Muscle layer of duodenum (tissue), 2 donors: Measurements from ENCODE around the gene MLNR.

Source experiments
- H3K27ac ChIP-seq: one replicate; pipeline ENCODE4 v1.7.0; 2013; ENCODE audit warnings: mild to moderate bottlenecking, low read length
- H3K27me3 ChIP-seq: one replicate; pipeline ENCODE4 v1.7.0; 2013; ENCODE audit warnings: low read depth, mild to moderate bottlenecking, control low read depth, low read length
- H3K36me3 ChIP-seq, 2 donors: one replicate each; pipeline ENCODE4 v1.7.0; 2013; ENCODE audit warnings: low read length in 2 of 2, control low read depth in 1 of 2, mild to moderate bottlenecking in 1 of 2; ENCODE audit not compliant: insufficient read depth in 2 of 2, control insufficient read depth in 1 of 2
- H3K4me1 ChIP-seq, 2 donors: one replicate each; pipeline ENCODE4 v1.7.0; 2013; ENCODE audit warnings: low read length in 2 of 2, mild to moderate bottlenecking in 2 of 2, control low read depth in 1 of 2, moderate library complexity in 1 of 2; ENCODE audit not compliant: insufficient read depth in 2 of 2, control insufficient read depth in 1 of 2
- H3K4me3 ChIP-seq, 2 donors: one replicate each; pipeline ENCODE4 v1.7.0; 2013; ENCODE audit warnings: low read length in 2 of 2, low read depth in 1 of 2, mild to moderate bottlenecking in 1 of 2
- H3K9me3 ChIP-seq, 2 donors: one replicate each; pipeline ENCODE4 v1.7.0; 2013; ENCODE audit warnings: low read length in 2 of 2, control low read depth in 1 of 2, mild to moderate bottlenecking in 1 of 2; ENCODE audit not compliant: control insufficient read depth in 1 of 2
- donor health status: healthy.

MLNR gene, protein sequence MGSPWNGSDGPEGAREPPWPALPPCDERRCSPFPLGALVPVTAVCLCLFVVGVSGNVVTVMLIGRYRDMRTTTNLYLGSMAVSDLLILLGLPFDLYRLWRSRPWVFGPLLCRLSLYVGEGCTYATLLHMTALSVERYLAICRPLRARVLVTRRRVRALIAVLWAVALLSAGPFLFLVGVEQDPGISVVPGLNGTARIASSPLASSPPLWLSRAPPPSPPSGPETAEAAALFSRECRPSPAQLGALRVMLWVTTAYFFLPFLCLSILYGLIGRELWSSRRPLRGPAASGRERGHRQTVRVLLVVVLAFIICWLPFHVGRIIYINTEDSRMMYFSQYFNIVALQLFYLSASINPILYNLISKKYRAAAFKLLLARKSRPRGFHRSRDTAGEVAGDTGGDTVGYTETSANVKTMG

DNA sequence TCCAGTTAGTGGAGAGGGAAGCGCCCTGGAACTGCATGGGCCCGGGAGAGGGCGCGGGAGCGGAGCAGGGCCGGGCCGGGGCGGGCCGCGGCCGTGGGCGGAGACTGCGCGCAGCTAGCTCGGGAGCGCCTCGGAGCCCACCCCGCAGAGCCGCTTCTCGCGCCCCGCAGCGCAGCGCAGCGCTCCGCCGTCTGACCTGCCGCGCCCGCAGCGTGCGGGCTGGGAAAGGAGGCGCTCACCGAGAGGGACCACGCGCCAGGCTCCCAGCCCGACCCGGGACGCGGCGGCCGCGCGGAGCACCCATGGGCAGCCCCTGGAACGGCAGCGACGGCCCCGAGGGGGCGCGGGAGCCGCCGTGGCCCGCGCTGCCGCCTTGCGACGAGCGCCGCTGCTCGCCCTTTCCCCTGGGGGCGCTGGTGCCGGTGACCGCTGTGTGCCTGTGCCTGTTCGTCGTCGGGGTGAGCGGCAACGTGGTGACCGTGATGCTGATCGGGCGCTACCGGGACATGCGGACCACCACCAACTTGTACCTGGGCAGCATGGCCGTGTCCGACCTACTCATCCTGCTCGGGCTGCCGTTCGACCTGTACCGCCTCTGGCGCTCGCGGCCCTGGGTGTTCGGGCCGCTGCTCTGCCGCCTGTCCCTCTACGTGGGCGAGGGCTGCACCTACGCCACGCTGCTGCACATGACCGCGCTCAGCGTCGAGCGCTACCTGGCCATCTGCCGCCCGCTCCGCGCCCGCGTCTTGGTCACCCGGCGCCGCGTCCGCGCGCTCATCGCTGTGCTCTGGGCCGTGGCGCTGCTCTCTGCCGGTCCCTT, at the start of gene MLNR:
Gene MLNR (plus strand): TSS at position 303 of the 820 bp plus-strand sequence. CDS start 0 bp downstream, at position 303.
- Histone ChIP-seq H3K27me3 (peaks cover 40% of the 10 kb centered on the region), H3K27ac (no peak within 1 kb of the TSS), H3K36me3 (no peaks in the 10 kb centered on the region), H3K9me3 (no peaks in the 10 kb centered on the region), H3K4me3 (peak within 1 kb of the TSS; percentile 35 to 52), H3K4me1 (peaks cover 0 to 15% of the 10 kb centered on the region in 2 donors)

DNA sequence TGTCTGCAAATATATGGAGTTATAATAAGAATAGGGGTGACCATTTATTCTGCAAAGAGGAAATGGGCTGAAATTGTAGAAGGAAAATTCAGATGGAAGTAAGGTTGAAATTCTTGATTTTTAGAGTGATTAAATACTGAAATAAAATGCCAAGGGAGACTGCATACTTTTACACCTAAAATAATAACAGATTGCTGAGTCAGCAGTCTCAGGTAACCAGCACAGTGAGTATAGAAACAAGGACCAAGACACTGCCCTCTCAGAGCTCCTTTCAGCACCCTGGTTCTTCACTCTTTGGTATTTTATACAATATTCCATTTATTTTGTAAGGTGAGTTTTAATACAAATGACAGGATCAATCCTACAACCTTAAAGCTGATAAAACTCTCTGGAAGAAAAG, 48.8 kb upstream of the MLNR start:
- Histone ChIP-seq H3K4me1 (no peaks in the 10 kb centered on the region), H3K9me3 (no peaks in the 10 kb centered on the region), H3K27me3 (no peaks in the 10 kb centered on the region), H3K36me3 (peaks cover 30 to 31% of the 10 kb centered on the region in 2 donors), H3K4me3 (no peak overlapping the region), H3K27ac (no peak overlapping the region)

DNA sequence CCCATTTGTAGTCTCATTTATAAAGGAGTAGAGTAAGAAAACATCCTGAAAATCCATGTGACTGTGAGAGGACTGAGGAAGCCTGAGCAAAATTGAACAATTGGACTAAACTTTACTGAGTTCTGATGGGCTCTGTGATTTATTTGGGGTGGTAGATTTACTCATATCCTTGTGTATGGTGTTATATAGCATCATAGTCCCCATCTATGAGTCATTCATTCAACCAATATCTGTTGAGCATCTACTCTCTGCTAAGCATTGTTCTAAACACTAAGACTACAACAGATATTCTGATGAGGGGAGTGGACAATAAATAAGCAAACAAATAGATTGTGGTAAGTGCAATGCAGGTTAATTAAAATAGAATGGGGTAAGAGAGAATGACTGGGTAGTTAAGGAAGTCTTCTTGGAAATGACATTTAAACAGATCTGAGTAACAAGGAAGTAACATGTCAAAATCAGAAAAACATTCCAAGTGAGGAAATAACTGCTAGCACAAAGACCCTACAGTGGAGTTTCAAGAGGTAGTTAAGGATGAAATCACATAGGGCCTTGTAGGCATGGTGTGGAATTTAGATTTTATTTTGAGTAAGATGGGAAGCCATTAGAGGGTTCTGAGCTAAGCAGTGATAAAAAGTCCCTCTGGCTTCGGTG, 36.3 kb upstream of the MLNR start:
- H3K27me3 ChIP-seq: no peaks in the 10 kb centered on the region
- no peaks in the 10 kb centered on the region for H3K9me3 ChIP-seq
- H3K4me1 ChIP-seq: peaks cover 0 to 7% of the 10 kb centered on the region in 2 donors
- peaks cover 42 to 44% of the 10 kb centered on the region in 2 donors for H3K36me3 ChIP-seq
- H3K27ac ChIP-seq: no peak overlapping the region
- no peak overlapping the region for H3K4me3 ChIP-seq

DNA sequence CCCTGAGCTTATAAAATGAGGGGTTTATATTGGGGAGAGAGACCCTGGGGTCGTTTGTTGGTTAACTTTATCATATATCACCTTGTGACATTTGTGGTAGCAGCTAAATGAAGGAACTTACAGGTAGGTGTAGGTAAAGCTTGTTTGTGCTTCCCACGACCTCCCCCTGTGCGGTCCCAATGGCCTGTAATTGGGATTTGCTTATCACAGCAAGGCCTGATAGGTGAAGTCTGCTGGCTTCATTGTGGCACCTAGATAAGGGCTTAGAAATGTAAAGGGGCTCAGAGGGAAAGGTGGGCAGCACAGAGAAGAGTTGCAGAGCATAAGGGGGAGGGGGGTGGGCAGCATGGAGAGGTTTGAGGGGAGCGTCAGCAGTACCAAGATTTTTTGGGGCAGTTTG, 35.5 kb upstream of the MLNR start:
- no peaks in the 10 kb centered on the region for H3K9me3 ChIP-seq
- peaks cover 43 to 48% of the 10 kb centered on the region in 2 donors for H3K36me3 ChIP-seq
- no peak overlapping the region for H3K27ac ChIP-seq
- no peak overlapping the region for H3K4me3 ChIP-seq
- H3K27me3 ChIP-seq: no peaks in the 10 kb centered on the region
- peaks cover 0 to 7% of the 10 kb centered on the region in 2 donors for H3K4me1 ChIP-seq

DNA sequence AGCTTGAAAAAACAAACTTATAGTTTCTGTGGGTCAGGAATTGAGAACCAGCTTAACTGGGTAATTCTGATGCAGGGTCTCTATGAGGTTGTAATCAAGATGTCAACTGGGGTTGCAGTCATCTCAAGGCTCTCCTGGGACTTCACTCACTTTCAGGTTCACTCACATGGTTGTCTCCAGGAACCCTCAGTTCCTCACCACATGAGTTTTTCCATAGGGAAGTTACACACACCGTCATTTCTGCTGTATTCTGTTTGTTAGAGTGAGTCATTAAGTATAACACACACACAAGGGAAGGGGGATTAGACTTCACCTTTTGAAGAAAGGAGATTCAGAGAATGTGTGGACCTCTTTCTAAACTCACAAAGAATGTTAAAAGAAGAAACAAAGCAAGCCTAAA, 34.9 kb upstream of the MLNR start:
- Histone ChIP-seq H3K27me3 (no peaks in the 10 kb centered on the region), H3K4me3 (no peak overlapping the region), H3K9me3 (no peaks in the 10 kb centered on the region), H3K36me3 (peaks cover 44 to 55% of the 10 kb centered on the region in 2 donors), H3K27ac (no peak overlapping the region), H3K4me1 (peaks cover 0 to 7% of the 10 kb centered on the region in 2 donors)

DNA sequence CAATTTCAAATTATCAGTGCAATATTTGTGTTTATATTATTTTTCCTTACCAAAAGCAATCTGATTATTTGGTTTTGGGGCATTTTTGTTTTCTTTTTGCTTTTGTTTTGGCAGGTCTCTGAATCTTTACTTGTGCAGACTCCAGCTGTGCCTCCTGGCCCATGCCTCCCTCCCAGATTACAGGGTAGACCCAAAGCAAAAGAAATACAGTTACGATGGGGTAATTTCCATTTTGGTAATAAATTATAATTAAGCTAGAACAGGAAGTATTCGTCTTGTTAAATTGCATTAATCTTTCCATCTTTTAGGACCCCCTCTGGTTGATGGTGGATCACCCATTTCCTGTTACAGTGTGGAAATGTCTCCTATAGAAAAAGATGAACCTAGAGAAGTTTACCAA, 29.2 kb upstream of the MLNR start:
- H3K27ac ChIP-seq: no peak overlapping the region
- H3K9me3 ChIP-seq: no peaks in the 10 kb centered on the region
- no peak overlapping the region for H3K4me3 ChIP-seq
- H3K4me1 ChIP-seq: no peaks in the 10 kb centered on the region
- H3K36me3 ChIP-seq: peaks cover 47 to 66% of the 10 kb centered on the region in 2 donors
- H3K27me3 ChIP-seq: no peaks in the 10 kb centered on the region

DNA sequence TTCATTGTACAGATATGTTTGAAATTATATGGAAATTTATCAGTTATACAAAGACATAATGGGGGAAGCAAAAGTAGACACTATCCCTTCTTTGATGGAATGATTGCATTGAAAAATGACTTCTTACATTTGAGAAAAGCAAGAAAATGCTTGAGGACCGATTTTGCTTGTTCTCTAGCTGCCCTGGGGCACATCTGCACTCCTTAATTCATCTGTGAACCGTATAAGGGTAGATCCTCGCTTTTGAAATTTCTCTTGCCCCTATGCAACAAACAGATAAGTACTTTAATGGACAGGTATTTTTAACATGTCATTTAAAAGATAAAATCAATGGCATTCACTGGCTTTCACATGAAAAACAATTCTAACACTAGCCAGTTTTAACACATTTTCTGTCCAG, 13.5 kb upstream of the MLNR start:
- H3K27ac ChIP-seq: no peak overlapping the region
- H3K27me3 ChIP-seq: no peaks in the 10 kb centered on the region
- no peaks in the 10 kb centered on the region for H3K4me1 ChIP-seq
- H3K4me3 ChIP-seq: no peak overlapping the region
- no peaks in the 10 kb centered on the region for H3K9me3 ChIP-seq
- peaks cover 52 to 53% of the 10 kb centered on the region in 2 donors for H3K36me3 ChIP-seq

DNA sequence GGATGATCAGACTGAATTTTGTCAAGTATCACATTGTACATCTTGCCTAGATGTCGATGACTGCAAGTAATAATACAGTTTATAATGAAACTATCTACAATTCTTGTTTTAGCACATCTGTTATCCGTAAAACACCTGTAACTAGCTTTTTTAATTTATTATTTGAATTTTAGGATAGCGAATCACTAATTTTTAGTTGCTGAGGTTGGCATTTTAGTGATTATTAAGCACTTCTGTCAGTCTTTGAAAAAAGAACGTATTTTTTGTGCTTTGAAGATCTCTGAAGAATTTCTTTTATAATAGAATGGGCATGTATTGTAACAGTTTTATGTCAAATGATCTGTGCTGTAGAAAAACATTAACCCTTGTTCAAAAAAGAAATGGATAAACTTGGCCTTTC, 11.5 kb upstream of the MLNR start:
- Histone ChIP-seq H3K9me3 (no peaks in the 10 kb centered on the region), H3K27ac (no peak overlapping the region), H3K27me3 (no peaks in the 10 kb centered on the region), H3K4me1 (no peaks in the 10 kb centered on the region), H3K36me3 (peaks cover 37 to 46% of the 10 kb centered on the region in 2 donors), H3K4me3 (no peak overlapping the region)

DNA sequence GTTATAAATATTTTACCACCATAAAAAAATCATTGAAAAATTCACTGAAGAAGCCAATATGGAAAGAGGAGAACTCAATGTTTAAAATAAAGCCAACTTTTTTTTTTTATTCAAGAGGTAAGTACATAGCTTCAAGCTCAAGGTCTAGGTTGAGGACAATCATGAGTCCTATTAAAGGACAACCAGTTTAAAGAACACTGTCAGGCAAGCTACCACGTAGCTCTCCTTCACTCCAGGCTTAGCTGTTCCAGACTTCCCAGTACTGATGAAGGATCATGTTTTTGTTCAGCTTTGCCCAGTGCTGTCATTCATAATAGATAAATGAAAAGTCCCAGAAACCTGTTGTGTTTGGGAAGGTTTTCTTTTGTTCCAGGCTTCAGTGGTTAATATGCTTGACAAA, 10.0 kb upstream of the MLNR start:
- H3K4me3 ChIP-seq: no peak overlapping the region
- H3K36me3 ChIP-seq: peaks cover 31 to 35% of the 10 kb centered on the region in 2 donors

DNA sequence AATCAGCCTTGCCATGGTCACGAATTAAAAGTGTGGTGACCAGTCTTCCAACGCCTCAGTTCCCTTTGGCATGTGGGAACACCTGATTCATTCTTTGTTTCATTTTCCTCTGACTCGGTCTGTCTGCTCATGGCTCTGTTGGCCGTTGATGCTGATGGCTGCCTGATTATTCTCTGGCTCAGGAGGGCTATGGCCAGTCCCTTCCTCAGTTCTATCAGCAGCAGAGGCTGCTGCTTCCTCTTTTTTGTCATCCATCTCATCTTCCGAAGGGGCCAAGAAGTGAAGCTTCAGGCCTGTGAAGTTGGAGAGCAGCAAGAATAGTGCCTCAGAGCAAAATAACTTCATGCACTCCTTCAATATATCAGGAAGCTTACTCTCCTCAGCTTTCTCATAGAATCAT, 9.5 kb upstream of the MLNR start:
- no peak overlapping the region for H3K4me3 ChIP-seq
- H3K27ac ChIP-seq: no peak overlapping the region
- peaks cover 28 to 32% of the 10 kb centered on the region in 2 donors for H3K36me3 ChIP-seq
- H3K9me3 ChIP-seq: no peaks in the 10 kb centered on the region
- no peaks in the 10 kb centered on the region for H3K4me1 ChIP-seq
- H3K27me3 ChIP-seq: no peaks in the 10 kb centered on the region

More for the DNA sequence above, 10.0 kb upstream of the MLNR start:
- Histone ChIP-seq H3K27ac (no peak overlapping the region), H3K4me1 (no peaks in the 10 kb centered on the region), H3K9me3 (no peaks in the 10 kb centered on the region), H3K27me3 (no peaks in the 10 kb centered on the region)

DNA sequence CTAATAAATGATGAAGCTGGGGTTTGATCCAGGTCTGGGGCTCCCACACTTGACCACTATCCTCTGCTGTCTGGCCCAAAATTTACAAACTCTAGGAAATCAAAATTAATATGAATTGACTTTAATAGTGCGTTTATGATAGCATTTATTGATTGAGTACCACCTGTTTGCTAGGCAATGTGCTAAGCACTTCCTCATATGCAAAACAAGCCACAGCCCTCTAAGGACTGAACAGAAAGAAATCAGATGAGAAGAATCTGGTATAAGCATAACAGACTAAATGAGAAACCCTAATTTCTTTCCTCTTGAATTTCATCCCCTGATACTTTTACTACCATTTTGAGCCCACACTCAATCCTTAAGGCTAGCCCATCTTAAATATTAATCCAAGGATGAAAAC, 6.6 kb upstream of the MLNR start:
- Histone ChIP-seq H3K9me3 (no peaks in the 10 kb centered on the region), H3K36me3 (peaks cover 0 to 7% of the 10 kb centered on the region in 2 donors), H3K27ac (no peak overlapping the region), H3K27me3 (peaks cover 6% of the 10 kb centered on the region), H3K4me1 (no peaks in the 10 kb centered on the region), H3K4me3 (no peak overlapping the region)
